ENCODE data around the gene CNKSR3.

DNA sequence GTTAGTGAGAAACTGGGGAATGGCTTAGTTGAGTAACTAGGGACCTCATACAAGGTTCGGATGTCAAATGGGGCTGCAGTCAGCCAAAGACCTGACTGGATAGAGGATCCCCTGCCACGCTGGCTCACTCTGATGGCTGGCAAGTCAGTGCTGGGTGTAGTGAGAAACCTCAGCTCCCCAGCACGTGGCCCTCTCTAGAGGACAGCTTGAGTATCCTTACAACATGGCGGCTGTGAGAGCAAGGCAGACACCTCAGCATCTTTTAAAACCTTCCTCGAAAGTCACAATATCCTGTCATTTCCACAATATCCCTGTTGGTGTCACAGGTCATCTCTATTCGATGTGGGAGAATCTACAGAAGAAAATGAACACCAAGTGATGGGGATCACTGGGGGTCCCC is 127.2 kb downstream of the CNKSR3 start:
- TF ChIP-seq, protein P1, sequence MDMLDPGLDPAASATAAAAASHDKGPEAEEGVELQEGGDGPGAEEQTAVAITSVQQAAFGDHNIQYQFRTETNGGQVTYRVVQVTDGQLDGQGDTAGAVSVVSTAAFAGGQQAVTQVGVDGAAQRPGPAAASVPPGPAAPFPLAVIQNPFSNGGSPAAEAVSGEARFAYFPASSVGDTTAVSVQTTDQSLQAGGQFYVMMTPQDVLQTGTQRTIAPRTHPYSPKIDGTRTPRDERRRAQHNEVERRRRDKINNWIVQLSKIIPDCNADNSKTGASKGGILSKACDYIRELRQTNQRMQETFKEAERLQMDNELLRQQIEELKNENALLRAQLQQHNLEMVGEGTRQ (IDR thresholded peaks at IDR 0.05; ENCODE audit: borderline replicate concordance, low read depth, low read length), result no peak
- TF ChIP-seq RAD21 (IDR thresholded peaks at IDR 0.05; ENCODE audit: low read length) (no peak), POLR2AphosphoS5 (IDR thresholded peaks at IDR 0.05; ENCODE audit: low read depth, low read length) (no peak), EP300 (IDR thresholded peaks at IDR 0.05; ENCODE audit: borderline replicate concordance in 1 of 2, low read depth in 1 of 2, low read length in 1 of 2) (no peak), SIN3A (IDR thresholded peaks at IDR 0.05; ENCODE audit: borderline replicate concordance, low read depth, low read length) (no peak), RCOR1 (IDR thresholded peaks at IDR 0.05; ENCODE audit: low read length) (no peak), EZH2phosphoT487 (IDR thresholded peaks at IDR 0.05; ENCODE audit: borderline replicate concordance, low read depth) (no peak)
- TF ChIP-seq, protein P2, sequence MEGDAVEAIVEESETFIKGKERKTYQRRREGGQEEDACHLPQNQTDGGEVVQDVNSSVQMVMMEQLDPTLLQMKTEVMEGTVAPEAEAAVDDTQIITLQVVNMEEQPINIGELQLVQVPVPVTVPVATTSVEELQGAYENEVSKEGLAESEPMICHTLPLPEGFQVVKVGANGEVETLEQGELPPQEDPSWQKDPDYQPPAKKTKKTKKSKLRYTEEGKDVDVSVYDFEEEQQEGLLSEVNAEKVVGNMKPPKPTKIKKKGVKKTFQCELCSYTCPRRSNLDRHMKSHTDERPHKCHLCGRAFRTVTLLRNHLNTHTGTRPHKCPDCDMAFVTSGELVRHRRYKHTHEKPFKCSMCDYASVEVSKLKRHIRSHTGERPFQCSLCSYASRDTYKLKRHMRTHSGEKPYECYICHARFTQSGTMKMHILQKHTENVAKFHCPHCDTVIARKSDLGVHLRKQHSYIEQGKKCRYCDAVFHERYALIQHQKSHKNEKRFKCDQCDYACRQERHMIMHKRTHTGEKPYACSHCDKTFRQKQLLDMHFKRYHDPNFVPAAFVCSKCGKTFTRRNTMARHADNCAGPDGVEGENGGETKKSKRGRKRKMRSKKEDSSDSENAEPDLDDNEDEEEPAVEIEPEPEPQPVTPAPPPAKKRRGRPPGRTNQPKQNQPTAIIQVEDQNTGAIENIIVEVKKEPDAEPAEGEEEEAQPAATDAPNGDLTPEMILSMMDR (IDR thresholded peaks at IDR 0.05), result no peak
- TF ChIP-seq, protein P3, sequence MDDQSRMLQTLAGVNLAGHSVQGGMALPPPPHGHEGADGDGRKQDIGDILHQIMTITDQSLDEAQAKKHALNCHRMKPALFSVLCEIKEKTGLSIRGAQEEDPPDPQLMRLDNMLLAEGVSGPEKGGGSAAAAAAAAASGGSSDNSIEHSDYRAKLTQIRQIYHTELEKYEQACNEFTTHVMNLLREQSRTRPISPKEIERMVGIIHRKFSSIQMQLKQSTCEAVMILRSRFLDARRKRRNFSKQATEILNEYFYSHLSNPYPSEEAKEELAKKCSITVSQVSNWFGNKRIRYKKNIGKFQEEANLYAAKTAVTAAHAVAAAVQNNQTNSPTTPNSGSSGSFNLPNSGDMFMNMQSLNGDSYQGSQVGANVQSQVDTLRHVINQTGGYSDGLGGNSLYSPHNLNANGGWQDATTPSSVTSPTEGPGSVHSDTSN (IDR thresholded peaks at IDR 0.05), result no peak
- TF ChIP-seq, protein P4, sequence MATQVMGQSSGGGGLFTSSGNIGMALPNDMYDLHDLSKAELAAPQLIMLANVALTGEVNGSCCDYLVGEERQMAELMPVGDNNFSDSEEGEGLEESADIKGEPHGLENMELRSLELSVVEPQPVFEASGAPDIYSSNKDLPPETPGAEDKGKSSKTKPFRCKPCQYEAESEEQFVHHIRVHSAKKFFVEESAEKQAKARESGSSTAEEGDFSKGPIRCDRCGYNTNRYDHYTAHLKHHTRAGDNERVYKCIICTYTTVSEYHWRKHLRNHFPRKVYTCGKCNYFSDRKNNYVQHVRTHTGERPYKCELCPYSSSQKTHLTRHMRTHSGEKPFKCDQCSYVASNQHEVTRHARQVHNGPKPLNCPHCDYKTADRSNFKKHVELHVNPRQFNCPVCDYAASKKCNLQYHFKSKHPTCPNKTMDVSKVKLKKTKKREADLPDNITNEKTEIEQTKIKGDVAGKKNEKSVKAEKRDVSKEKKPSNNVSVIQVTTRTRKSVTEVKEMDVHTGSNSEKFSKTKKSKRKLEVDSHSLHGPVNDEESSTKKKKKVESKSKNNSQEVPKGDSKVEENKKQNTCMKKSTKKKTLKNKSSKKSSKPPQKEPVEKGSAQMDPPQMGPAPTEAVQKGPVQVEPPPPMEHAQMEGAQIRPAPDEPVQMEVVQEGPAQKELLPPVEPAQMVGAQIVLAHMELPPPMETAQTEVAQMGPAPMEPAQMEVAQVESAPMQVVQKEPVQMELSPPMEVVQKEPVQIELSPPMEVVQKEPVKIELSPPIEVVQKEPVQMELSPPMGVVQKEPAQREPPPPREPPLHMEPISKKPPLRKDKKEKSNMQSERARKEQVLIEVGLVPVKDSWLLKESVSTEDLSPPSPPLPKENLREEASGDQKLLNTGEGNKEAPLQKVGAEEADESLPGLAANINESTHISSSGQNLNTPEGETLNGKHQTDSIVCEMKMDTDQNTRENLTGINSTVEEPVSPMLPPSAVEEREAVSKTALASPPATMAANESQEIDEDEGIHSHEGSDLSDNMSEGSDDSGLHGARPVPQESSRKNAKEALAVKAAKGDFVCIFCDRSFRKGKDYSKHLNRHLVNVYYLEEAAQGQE (IDR thresholded peaks at IDR 0.05; ENCODE audit: low read depth, low read length), result no peak
- TF ChIP-seq, protein P5, sequence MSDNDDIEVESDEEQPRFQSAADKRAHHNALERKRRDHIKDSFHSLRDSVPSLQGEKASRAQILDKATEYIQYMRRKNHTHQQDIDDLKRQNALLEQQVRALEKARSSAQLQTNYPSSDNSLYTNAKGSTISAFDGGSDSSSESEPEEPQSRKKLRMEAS (IDR thresholded peaks at IDR 0.05; ENCODE audit: low read depth), result no peak
